HepG2 (cell line): Measurements from ENCODE around the gene PLA2G7. TPM values are rescaled to one million over a fixed set of nuclear protein-coding genes. Genes with fewer than 3 reads are reported as not detected.

ENCODE experiments used
- ATAC-seq: fragments of 200-7000 bp; cut with Tn5 transposase; 3 replicates; pipeline ENCODE4 v1.9.1; 2020; ENCODE audit warnings: mild to moderate bottlenecking, moderate library complexity
- BruUV-seq: library from RNA; stranded (reverse); fragments of 400-500 nt; replicated peaks from 2 replicates; lab custom pipeline; 2021; lab: Mats Ljungman, UMichigan
- CTCF ChIA-PET: fragments of 300-600 bp; formaldehyde crosslinking; extraction: SDS; loops from one replicate; lab custom pipeline; 2021; ENCODE audit warnings: low total read pairs, inconsistent platforms, low intra/inter-chr PET ratio; lab: Yijun Ruan, JAX
- POLR2A ChIA-PET: fragments of 350-600 bp; sonication (Branson Sonifier 250); formaldehyde crosslinking; loops from one replicate; lab custom pipeline; 2020; ENCODE audit warnings: antibody characterized with exemption, inconsistent platforms; lab: Yijun Ruan, JAX
- DNase-seq: peaks from one replicate; pipeline ENCODE4 v3.0.0-alpha.2; 2015; ENCODE audit warnings: low spot score
- FAIRE-seq: peaks from 3 replicates; lab custom pipeline; 2011; peaks lifted over from hg19 to GRCh38; lab: Jason Lieb, UNC
- H2AFZ ChIP-seq: one replicate; pipeline ENCODE4 v1.6.1; 2011; ENCODE audit warnings: low read length, inconsistent platforms
- H3K27ac ChIP-seq: fragments of 300-600 bp; 3 replicates; pipeline ENCODE4 v1.8.0; 2011; ENCODE audit warnings: mixed run types, mild to moderate bottlenecking, mixed read lengths, low read length, inconsistent platforms; ENCODE audit not compliant: insufficient read depth; ENCODE audit errors: extremely low read length
- H3K27me3 ChIP-seq, 2 experiments: fragments of 200-600 bp in 1 of 2; 2 replicates in 1 of 2; 3 replicates in 1 of 2; pipeline versions ENCODE4 v1.6.0 to v1.8.0; 2011; ENCODE audit warnings: low read length in 2 of 2, mild to moderate bottlenecking in 2 of 2, moderate library complexity in 2 of 2, inconsistent platforms in 1 of 2; ENCODE audit not compliant: insufficient read depth in 2 of 2, control insufficient read depth in 1 of 2
- H3K36me3 ChIP-seq, 2 experiments: fragments of 200-600 bp in 1 of 2; replicated peaks in 1 of 2; 2 replicates in 1 of 2; 3 replicates in 1 of 2; pipeline versions ENCODE4 v1.5.1 to v1.8.0; 2011; ENCODE audit warnings: low read length in 2 of 2, inconsistent platforms in 1 of 2; ENCODE audit not compliant: insufficient read depth in 2 of 2, control insufficient read depth in 1 of 2
- H3K4me1 ChIP-seq: 2 replicates; pipeline ENCODE4 v1.5.1; 2012; ENCODE audit warnings: low read length, inconsistent platforms; ENCODE audit not compliant: insufficient read depth
- H3K4me2 ChIP-seq: 2 replicates; pipeline ENCODE4 v1.6.0; 2011; ENCODE audit warnings: low read depth, low read length, inconsistent platforms
- H3K4me3 ChIP-seq, 3 experiments: fragments of 200-600 bp in 1 of 3; sonication (generic), shearing (Covaris generic) in 1 of 3; replicated peaks in 1 of 3; 2 replicates each; pipeline ENCODE4 v1.5.1; 2011 to 2016; ENCODE audit warnings: low read length in 3 of 3, inconsistent platforms in 2 of 3, low read depth in 2 of 3, mild to moderate bottlenecking in 2 of 3, control low read depth in 1 of 3, mixed read lengths in 1 of 3; ENCODE audit not compliant: insufficient read depth in 1 of 3
- H3K79me2 ChIP-seq: one replicate; pipeline ENCODE4 v1.6.1; 2011; ENCODE audit warnings: low read length, inconsistent platforms; ENCODE audit not compliant: insufficient read depth
- H3K9ac ChIP-seq: 2 replicates; pipeline ENCODE4 v1.6.0; 2011; ENCODE audit warnings: mild to moderate bottlenecking, low read depth, low read length, inconsistent platforms; ENCODE audit not compliant: insufficient read depth
- H3K9me3 ChIP-seq: 2 replicates; pipeline ENCODE4 v1.5.1; 2012; ENCODE audit warnings: mild to moderate bottlenecking, low read length
- H4K20me1 ChIP-seq: 2 replicates; pipeline ENCODE4 v1.6.0; 2011; ENCODE audit warnings: inconsistent platforms, mild to moderate bottlenecking, low read length, moderate library complexity; ENCODE audit not compliant: insufficient read depth
- AHR ChIP-seq: IDR thresholded peaks from 2 replicates; pipeline ENCODE4 v1.6.1; 2018; ENCODE audit warnings: missing genetic modification reagents, missing compliant biosample characterization
- ATRX ChIP-seq: sonication (generic); formaldehyde crosslinking; IDR thresholded peaks from 2 replicates; pipeline ENCODE4 v1.4.0; 2020; ENCODE audit warnings: missing genetic modification reagents, borderline replicate concordance
- HNF1B ChIP-seq: sonication (generic); formaldehyde crosslinking; IDR thresholded peaks from 2 replicates; pipeline ENCODE4 v1.5.1; 2020; ENCODE audit warnings: mild to moderate bottlenecking, moderate library complexity, missing genetic modification reagents
- KLF15 ChIP-seq: sonication (generic); formaldehyde crosslinking; IDR thresholded peaks from 2 replicates; pipeline ENCODE4 v1.8.1; 2023; ENCODE audit warnings: borderline replicate concordance, mild to moderate bottlenecking, inconsistent platforms, missing genetic modification reagents, mixed read lengths
- NR2F6 ChIP-seq, 2 experiments: IDR thresholded peaks; 2 replicates each; pipeline ENCODE4 v1.6.1; 2016; ENCODE audit warnings: antibody characterized with exemption in 1 of 2, mild to moderate bottlenecking in 1 of 2
- PRDM10 ChIP-seq: sonication (generic); formaldehyde crosslinking; IDR thresholded peaks from 2 replicates; pipeline ENCODE4 v1.4.0; 2020; ENCODE audit warnings: low read depth, missing genetic modification reagents
- SMAD3 ChIP-seq: sonication (generic); formaldehyde crosslinking; IDR thresholded peaks from 2 replicates; pipeline ENCODE4 v1.4.0; 2020; ENCODE audit warnings: missing genetic modification reagents
- SSRP1 ChIP-seq: IDR thresholded peaks from 2 replicates; pipeline ENCODE4 v1.6.1; 2016; ENCODE audit warnings: control low read depth
- STAT6 ChIP-seq: sonication (generic); formaldehyde crosslinking; IDR thresholded peaks from 2 replicates; pipeline ENCODE4 v1.4.0; 2020; ENCODE audit warnings: missing genetic modification reagents, mild to moderate bottlenecking, borderline replicate concordance
- ZNF207 ChIP-seq: fragments of 450-650 bp; IDR thresholded peaks from 2 replicates; pipeline ENCODE4 v1.6.1; 2016; ENCODE audit warnings: antibody characterized with exemption, borderline replicate concordance
- ZNF513 ChIP-seq: sonication (generic); formaldehyde crosslinking; conservative IDR thresholded peaks from 2 replicates; pipeline ENCODE4 v1.5.0; 2020; ENCODE audit warnings: missing genetic modification reagents
- ZNF710 ChIP-seq: sonication (generic); formaldehyde crosslinking; IDR thresholded peaks from 2 replicates; pipeline ENCODE4 v1.5.0; 2020; ENCODE audit warnings: mild to moderate bottlenecking, missing genetic modification reagents, borderline replicate concordance
- ZNF792 ChIP-seq: IDR thresholded peaks from 2 replicates; pipeline ENCODE4 v1.6.1; 2016
- WGBS: methylation state at CpG from one replicate; pipeline ENCODE4 v1.1.6; 2017; ENCODE audit warnings: low lambda C conversion rate; 5-methylcytosine and 5-hydroxymethylcytosine counted together
- in situ Hi-C: cut with HindIII; loops from 2 replicates; pipeline ENCODE4 v1.10.0; 2017; ENCODE audit warnings: low pct_unique_long_range_greater_than_20kb; ENCODE audit not compliant: extremely low pct_ligation_motif_present
- intact Hi-C: fragments of 100-400 bp; cut with micrococcal nuclease; formaldehyde crosslinking; loops from one replicate; pipeline ENCODE4 v1.10.0; 2022; ENCODE audit not compliant: unreplicated experiment
- polyA plus RNA-seq, 8 experiments: library from polyadenylated mRNA; depleted of rRNA in 3 of 8; stranded (reverse) in 7 of 8; unstranded in 1 of 8; fragments of >200 nt; fragmentation: Illumina TruSeq in 4 of 8; extraction: Trizol in 4 of 8; gene quantifications; 2 replicates each; pipeline versions ENCODE4 v1.2.1 to v1.2.3, GENCODE V29; 2011 to 2016; ENCODE audit warnings: low read depth in 4 of 8, missing spikeins in 1 of 8, mixed read lengths in 1 of 8; ENCODE audit not compliant: insufficient read depth in 1 of 8
- total RNA-seq, 5 experiments: library from RNA; depleted of rRNA; stranded (reverse); fragments of >200 nt; fragmentation: Illumina TruSeq; extraction: Trizol; gene quantifications; 2 replicates each; pipeline ENCODE4 v1.2.3, GENCODE V29; 2016; ENCODE audit warnings: low read depth in 1 of 5

The PLA2G7 gene
- total and polyA plus RNA-seq, 2 of the 13 experiments (the other 11 are each of a cell fraction or from before 2014, with no cell fraction given), result not detected

- BruUV-seq, result no TSS peak
- no peak for TF ChIP-seq STAT6 (CRISPR knock-in tag)
- TF ChIP-seq ZNF792 (CRISPR knock-in tag), result no peak
- no peak for TF ChIP-seq AHR (CRISPR knock-in tag)
- no peak for TF ChIP-seq ZNF710 (CRISPR knock-in tag)
- no peak for TF ChIP-seq ZNF513
- no peak for TF ChIP-seq HNF1B
- no peak for TF ChIP-seq SSRP1
- no peak for TF ChIP-seq ZNF207
- TF ChIP-seq NR2F6 (IDR thresholded peaks at IDR 0.05), result no peak
- no peak for TF ChIP-seq NR2F6 (CRISPR knock-in tag; IDR thresholded peaks at IDR 0.05)
- no peak for TF ChIP-seq PRDM10 (CRISPR knock-in tag)
- no peak for TF ChIP-seq KLF15 (CRISPR knock-in tag)
- no peak for TF ChIP-seq SMAD3
- TF ChIP-seq ATRX, result no peak
Measured at GRCh38 chr6:46661483-46661882, 73.7 kb downstream of the PLA2G7 start.

More at GRCh38 chr6:46661483-46661882, 73.7 kb downstream of the PLA2G7 start:
- WGBS, result 50% methylated on average over 2 of the region's 2 CpGs
- Histone ChIP-seq H3K79me2 (no peaks in the 10 kb centered on the region), H3K4me1 (no peaks in the 10 kb centered on the region), H3K27ac (no peak overlapping the region), H3K4me2 (no peak overlapping the region), H2AFZ (no peak overlapping the region), H3K9me3 (no peaks in the 10 kb centered on the region), H3K9ac (no peak overlapping the region), H3K36me3 (no peaks in the 10 kb centered on the region), H4K20me1 (no peaks in the 10 kb centered on the region), H3K27me3 (no peaks in the 10 kb centered on the region; a peak in 1 of 5 replicates), H3K4me3 (no peak overlapping the region)
- ATAC-seq (no peak), FAIRE-seq (no peak), DNase-seq (no peak)
- CTCF ChIA-PET, result no interaction called here
- in situ Hi-C loops (no loop called here), intact Hi-C loops (no loop called here)
- POLR2A ChIA-PET, result no interaction called here
